Measurements from ENCODE around the gene SETD3.

DNA sequence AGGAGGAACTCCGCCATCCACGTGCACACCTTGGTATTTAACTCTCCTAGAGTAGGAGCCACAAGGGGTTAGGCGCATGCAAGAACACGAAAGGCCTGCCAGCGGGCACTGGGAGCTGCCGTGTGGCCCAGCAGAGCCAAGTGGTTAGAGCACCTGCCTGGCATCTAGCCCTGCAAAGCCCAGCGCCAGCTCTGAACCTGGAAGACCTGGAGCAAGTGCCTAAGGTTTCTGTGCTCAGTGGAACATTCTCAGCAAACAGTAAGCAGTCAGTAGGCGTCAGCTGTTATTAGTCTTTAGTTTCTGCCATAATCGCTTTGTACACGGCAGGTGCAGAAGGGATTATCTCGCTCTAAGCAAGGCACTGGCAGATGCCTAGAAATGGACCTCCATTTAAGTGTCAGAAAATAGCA is 55.4 kb downstream of the SETD3 start:
- TF ChIP-seq POLR2AphosphoS5 (IDR thresholded peaks at IDR 0.05; ENCODE audit: low read depth, low read length) (no peak), POLR2A (IDR thresholded peaks at IDR 0.05; ENCODE audit: low read depth, low read length) (no peak), SPI1 (IDR thresholded peaks at IDR 0.05; ENCODE audit: low read depth, low read length) (no peak), PAX5 (IDR thresholded peaks at IDR 0.05; ENCODE audit: insufficient read depth, low read length, severe bottlenecking) (no peak), POU2F2 (IDR thresholded peaks at IDR 0.05; ENCODE audit: low read depth, low read length) (no peak), TAF1 (IDR thresholded peaks at IDR 0.05; ENCODE audit: low read depth, low read length) (no peak)
